ENCODE measurements around the gene STX16.

STX16 gene

GRCh38 chr20:58696411-58696961 is 45.4 kb downstream of the STX16 start:
- no peak overlapping the region for H3K27ac ChIP-seq
- TF ChIP-seq, protein P1, sequence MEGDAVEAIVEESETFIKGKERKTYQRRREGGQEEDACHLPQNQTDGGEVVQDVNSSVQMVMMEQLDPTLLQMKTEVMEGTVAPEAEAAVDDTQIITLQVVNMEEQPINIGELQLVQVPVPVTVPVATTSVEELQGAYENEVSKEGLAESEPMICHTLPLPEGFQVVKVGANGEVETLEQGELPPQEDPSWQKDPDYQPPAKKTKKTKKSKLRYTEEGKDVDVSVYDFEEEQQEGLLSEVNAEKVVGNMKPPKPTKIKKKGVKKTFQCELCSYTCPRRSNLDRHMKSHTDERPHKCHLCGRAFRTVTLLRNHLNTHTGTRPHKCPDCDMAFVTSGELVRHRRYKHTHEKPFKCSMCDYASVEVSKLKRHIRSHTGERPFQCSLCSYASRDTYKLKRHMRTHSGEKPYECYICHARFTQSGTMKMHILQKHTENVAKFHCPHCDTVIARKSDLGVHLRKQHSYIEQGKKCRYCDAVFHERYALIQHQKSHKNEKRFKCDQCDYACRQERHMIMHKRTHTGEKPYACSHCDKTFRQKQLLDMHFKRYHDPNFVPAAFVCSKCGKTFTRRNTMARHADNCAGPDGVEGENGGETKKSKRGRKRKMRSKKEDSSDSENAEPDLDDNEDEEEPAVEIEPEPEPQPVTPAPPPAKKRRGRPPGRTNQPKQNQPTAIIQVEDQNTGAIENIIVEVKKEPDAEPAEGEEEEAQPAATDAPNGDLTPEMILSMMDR (IDR thresholded peaks at IDR 0.05) = no peak

GRCh38 chr20:58697201-58697866 is 46.3 kb downstream of the STX16 start:
- TF ChIP-seq ZFX (IDR thresholded peaks at IDR 0.05; ENCODE audit: borderline replicate concordance) = no peak
- TF ChIP-seq, protein P1 (IDR thresholded peaks at IDR 0.05) = no peak

DNA sequence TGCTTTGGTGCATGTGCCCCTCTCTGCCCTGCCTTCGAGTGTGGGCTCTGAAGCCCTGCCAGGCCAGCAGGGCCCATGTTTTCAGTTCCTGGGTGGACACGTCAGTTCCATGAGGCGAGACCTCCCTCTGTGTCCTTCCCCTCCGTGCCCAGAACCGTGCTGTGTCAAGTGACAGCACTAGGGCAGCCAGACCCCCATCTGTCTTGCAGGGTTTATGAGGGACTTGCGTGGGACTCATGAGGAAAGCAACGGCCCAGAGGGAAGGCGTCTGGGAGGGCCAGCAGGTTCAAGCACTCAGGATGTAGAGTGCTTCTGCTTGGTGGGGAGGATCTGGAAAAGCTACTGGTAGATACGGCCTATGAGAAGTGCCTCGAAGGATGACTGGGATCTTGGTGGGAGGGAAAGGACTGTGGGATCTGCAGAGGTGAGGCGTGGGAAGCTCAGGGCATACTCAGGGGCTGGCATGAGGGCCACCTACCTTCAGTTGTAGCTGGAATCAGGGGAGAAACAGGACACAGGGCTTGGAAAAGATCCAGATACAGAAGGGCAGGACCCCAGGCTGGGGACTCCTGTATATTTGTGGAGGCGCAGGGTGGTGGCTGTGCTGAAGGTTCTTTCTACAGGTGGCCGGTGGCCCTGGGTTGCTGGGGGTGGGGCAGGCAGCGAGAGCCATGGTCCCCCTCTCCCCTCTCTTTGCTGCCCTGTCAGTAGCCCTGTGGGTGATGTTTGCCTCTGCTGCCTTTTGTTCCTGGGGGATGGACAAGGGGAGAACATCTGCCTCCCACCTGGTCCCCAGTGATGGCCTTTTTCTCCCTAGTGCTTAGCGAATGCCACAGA is 47.0 kb downstream of the STX16 start:
- H3K27ac ChIP-seq = no peak overlapping the region

More at GRCh38 chr20:58697201-58697866, 46.3 kb downstream of the STX16 start:
- no peak overlapping the region for H3K27ac ChIP-seq

GRCh38 chr20:58698741-58699622 is 47.9 kb downstream of the STX16 start:
- H3K27ac ChIP-seq = no peak overlapping the region
- TF ChIP-seq, protein P1 (IDR thresholded peaks at IDR 0.05) = no peak
- no peak for TF ChIP-seq ZFX (IDR thresholded peaks at IDR 0.05; ENCODE audit: borderline replicate concordance)

More for the DNA sequence above, 47.0 kb downstream of the STX16 start:
- TF ChIP-seq, protein P1 (IDR thresholded peaks at IDR 0.05) = no peak
- TF ChIP-seq ZFX (IDR thresholded peaks at IDR 0.05; ENCODE audit: borderline replicate concordance) = no peak

DNA sequence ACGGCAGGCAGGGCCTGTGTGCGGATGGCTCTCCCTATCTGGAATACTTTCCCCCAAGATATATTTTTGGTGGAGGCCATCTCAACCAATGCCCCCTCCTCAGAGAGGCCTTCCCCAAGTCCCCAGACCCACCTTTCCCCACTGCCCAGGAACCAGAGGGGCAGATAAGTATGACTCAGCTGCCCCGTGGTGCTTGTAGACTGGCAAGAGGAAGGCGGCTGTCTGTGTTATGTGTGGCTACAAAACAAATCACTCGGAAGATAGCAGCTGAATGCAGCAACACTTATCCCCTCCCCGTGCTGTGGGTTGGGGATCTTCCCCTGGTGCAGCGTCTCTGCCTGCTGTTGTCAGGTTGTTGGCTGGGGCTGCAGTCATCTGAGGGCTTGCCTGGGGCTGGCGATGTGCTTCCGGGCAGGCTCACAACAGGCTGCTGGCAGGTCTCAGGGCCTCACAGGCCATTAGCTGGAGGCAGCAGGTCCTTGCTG is 48.6 kb downstream of the STX16 start:
- TF ChIP-seq, protein P1 (IDR thresholded peaks at IDR 0.05) = no peak
- no peak for TF ChIP-seq ZFX (IDR thresholded peaks at IDR 0.05; ENCODE audit: borderline replicate concordance)
- H3K27ac ChIP-seq = no peak overlapping the region

GRCh38 chr20:58700121-58700821 is 49.2 kb downstream of the STX16 start:
- TF ChIP-seq, protein P1 (IDR thresholded peaks at IDR 0.05) = no peak
- TF ChIP-seq ZFX (IDR thresholded peaks at IDR 0.05; ENCODE audit: borderline replicate concordance) = no peak
- H3K27ac ChIP-seq = no peak overlapping the region

Data from 22Rv1 (cell line).